Sciatic nerve (tissue), 2 donors: ENCODE results near the gene LMTK2. TPM values are rescaled to one million over a fixed set of nuclear protein-coding genes. Genes with fewer than 3 reads are reported as not detected.
"Not testable (repeated sequence)": the region's sequence is repeated elsewhere in the genome, so short reads cannot be mapped to it uniquely, and the experiment has no call there.

Source experiments
- ATAC-seq: fragments of 200-7000 bp; cut with Tn5 transposase; one replicate; pipeline ENCODE4 v1.9.1; 2020; ENCODE audit warnings: mild to moderate bottlenecking, moderate library complexity
- DNase-seq: peaks from one replicate; pipeline ENCODE4 v3.0.0-alpha.2; 2020; ENCODE audit warnings: low spot score
- intact Hi-C: fragments of 100-400 bp; cut with DNase I; formaldehyde crosslinking; loops from one replicate; pipeline ENCODE4 v1.14.2; 2022
- total RNA-seq: library from RNA; stranded (reverse); fragmentation: NEBNext Ultra II Directional; extraction: Animal tissue kit (Norgen Biotek cat#: 25700); gene quantifications from one replicate; pipeline ENCODE4 v1.2.1, GENCODE V29; 2021
- donor health status: DM: no; HTN: no; CAD: no.
- donor health status: DM: no; HTN: no; CAD: no.

The LMTK2 gene
- total RNA-seq, 1 donor from 2014 or later: 14.5 TPM

- intact Hi-C loops: no loop called here
- DNase-seq: peak; percentile 56
- peak; percentile 19 for ATAC-seq
These were observed 105.2 kb downstream of the LMTK2 start for GRCh38 chr7:98211676-98212531.

GRCh38 chr7:98212532-98213041 lies 105.9 kb downstream of the LMTK2 start:
- ATAC-seq (no peak), DNase-seq (peak; percentile 53)
- intact Hi-C loops: no loop called here

- DNase-seq (no peak), ATAC-seq (no peak)
- intact Hi-C loops: no loop called here
These were observed 106.7 kb downstream of the LMTK2 start for GRCh38 chr7:98213296-98213887.

DNA sequence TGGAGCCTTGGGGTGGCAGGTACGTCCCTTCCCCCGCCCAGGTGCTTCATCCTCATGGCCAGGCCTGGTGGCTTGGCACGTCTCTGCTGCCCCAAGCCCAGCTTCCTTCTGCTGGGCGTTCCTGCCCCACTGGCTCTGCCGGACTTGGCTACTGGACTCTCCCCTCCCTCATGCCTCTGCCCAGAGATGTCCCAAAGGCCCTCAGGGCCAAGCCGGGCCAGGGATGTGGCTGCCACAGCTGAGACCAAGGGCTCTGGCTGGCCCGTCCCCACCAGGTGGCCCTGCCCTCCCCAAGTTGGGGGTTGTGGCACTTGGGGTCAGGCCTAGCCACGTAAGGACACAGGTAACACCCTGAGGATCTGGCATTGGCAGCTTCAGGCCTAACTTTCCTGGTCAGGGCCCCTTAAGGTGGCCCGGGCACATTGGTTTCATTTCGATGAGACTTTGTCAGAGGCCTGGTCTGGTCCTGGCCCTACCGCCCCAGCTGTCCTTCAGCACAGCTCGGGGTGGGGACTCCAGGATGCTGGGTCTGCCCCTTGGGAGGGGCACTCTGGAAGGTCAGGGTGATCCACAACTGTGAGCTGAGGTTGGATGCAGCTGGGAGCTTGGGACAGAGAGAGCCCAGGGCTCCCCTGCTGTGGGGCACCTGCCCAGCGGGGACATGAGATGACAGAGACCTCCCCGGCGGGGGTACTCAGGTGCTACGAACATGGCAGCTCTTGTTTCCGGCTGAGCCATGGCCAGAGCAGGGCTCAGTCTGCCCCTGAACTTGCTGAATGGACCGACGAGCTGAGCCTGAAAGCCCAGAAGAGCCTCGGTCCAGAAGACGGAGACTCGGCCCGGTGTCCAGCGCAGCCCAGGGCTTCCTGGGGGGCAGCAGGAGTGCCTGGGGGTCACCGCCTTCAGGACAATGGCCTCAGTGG lies 107.5 kb downstream of the LMTK2 start:
- no peak for ATAC-seq
- DNase-seq: peak; percentile 50
- intact Hi-C loops: no loop called here

DNA sequence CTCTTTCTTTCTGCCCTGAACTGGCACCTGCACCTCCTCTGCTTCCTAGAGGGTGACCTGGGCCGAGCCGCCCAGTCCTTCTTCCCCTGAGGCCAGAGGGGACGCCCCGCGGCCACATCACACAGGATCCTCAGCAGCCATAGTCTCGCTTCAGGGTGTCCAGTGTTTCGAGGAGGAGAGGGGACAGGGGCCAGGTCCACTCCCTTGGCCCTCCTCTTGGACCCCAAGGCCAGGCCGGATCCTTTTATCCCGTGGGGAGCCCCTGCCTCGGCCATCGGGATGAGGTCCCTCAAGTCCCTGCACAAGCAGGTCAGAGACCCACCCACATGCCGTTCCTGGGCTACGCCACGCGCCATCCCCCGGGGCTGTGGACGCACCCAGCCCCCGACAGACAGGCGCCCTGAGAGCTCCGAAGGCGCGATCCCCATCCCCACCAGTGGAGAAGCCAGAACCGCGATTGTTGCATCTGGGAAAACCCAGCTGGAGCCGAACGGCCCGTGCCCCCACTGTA lies 108.2 kb downstream of the LMTK2 start:
- intact Hi-C loops: no loop called here
- no peak for ATAC-seq
- peak; percentile 43 for DNase-seq

DNA sequence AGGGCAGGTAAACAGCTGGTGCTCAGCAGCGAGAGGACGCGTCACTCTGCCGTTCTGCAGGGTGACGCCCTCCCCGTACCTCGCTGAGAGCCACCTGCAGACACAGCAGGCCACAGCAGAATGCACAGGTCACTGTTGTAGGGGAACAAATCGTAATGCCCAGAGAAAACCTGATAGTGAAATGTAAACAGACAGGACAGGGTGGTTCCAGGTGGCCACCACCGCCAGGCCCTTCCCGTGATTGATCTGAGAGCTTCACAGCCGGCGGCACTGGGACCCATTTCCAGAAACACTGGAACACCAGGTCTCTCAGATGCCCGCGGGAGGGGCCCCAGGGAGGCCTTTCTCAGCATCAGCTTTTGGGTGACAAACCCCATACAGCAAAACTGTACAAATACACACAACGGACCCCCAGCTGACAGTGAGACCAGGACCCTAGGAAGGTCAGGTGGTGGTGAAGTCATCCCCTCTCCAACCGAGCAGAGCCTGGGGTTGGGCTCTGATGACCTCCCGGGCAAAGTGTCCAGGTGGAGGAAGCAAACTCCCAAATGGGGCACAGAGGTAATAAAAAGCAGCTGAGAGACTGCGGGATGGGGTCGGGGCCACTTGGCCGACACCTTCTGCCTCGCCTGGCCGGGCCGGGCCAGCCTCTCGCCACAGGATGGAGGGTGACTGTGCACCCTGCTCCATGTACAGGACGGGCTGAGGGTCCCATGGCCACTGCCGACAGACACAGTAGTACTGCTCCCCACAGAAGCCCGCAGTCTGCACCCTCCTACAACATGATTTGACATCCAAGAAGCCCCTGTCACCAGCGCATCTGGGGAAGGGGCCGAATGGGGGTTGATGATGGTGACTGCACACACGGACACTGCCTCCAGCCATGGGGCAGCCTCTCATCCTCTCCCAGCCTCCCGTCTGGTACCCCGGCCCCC lies 109.2 kb downstream of the LMTK2 start:
- DNase-seq (peak; percentile 45), ATAC-seq (no peak)
- intact Hi-C loops: no loop called here

GRCh38 chr7:98216941-98217622 lies 110.4 kb downstream of the LMTK2 start:
- peak; percentile 14 for ATAC-seq

DNA sequence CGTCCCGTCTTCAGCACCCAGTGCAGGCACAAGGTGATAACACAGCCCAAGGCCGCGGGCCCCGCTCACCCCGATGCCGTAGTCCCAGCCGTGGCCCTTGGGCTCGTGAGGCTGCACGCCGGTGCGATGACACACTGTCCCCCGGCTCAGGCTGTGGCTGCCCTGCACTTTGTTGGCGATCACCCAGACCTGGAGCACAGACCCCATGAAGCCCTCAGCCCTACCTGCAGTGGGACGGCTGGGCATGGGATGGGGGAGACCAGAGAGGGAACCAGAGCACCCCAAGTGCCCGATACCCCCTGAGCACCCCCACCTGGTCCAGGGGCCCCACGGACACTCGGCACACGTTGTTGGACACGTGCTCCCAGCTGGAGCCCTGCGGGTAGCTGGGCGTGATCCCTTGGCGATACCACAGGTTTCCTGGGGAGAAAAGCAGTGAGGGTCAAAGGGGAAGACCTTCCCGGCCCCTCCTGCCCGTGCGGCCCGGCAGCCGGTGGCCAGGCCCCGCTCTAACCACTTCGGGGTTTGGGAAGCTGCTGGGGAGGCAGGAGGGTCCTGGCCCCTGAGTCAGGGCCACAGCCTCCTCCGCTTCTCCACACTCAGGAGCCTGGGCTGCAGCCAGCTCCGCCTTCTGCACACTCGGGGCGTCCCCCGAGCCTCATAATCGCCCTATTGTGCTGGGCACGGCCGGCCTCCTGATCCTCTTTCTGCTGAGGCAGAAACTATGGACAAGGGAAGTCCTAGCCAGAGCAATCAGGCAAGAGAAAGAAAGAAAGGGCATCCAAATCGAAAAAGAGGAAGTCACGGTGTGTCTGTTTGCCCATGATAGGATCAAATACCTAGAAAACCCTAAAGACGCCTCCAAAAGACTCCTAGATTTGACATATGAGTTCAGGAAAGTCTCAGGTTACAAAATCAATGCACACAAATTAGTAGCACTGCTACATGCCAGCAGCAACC lies 111.2 kb downstream of the LMTK2 start:
- intact Hi-C loops: no loop called here
- DNase-seq (peak; percentile 59), ATAC-seq (peak; percentile 78)

More at GRCh38 chr7:98216941-98217622, 110.4 kb downstream of the LMTK2 start:
- DNase-seq: peak; percentile 55
- intact Hi-C loops: no loop called here

GRCh38 chr7:98219382-98219781 lies 112.7 kb downstream of the LMTK2 start:
- intact Hi-C loops, ATAC-seq, DNase-seq: not testable (repeated sequence)

DNA sequence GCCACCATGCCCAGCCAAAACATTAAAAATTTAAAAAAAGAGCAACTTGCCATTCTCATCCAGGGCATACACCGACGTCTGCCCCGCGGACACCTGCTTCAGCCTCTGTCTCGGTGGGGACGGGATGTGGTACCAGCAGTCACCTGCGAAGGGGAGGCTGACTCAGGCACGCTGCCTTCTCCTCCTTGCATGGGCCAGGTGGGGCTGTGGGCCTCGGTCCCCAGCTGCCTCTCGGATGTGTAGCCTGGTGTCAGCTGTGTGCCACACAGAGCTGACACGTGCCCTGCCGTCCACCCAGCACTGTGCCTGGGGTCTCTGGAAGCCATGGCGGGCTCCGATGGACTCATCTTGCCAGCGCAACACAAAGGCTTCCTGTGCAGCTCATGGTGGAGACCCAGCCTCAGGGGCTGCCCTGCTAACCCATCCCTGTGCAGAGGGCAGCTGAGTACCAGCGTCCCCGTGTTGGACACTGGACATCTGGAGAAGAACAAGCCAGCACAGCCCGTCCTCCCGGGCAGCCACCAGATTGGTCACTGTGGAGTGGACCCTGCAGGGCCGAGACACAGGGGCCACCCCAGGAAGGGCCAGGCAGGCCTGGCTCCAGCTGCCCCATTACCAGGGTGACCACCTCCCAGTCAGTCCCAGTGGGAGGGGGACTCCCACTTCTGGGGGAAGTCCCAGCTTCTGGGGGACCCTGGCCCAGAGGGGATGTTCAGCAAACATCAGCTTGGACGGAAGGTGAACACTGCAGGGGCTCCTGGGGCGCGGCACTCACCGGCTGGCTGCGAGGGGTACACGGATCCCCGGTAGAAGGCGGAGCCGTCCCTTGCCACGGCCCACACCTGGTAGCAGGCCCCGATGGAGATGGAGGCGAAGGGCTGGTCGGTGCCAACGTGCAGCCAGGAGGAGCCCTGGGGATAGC lies 115.2 kb downstream of the LMTK2 start:
- ATAC-seq (no peak), DNase-seq (no peak)
- intact Hi-C loops: no loop called here

DNA sequence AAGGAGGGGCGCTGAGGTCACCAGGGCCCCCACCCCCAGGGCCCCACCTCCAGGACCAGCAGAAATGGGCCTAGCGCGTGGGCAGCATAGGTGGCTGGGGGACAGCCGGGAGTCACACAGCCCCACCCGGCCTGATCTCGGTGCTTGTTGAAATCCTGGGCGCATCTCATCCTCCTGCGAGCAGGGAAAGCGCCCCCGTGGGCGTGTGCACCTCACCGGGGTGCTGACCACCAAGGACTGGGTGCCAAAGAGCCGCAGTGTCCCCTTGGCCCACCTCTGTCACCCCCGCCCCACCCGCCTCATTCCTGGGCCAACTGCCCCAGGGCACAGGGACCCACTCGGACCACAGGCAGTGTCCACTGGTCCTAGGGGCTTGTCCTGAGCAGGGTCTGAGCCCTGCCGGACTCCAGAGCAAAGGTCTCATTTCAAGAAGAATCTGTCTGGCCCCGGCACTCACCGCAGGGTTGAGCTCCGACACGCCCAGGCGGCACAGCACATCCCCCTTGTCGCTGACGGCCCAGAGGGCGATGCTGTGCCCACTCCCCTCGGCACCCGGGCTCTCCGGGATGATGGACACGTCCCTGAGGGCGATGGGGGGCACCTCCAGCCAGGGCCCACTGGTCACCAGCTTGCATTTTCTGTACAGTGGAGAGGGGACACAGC lies 116.0 kb downstream of the LMTK2 start:
- ATAC-seq: no peak
- DNase-seq: no peak
- intact Hi-C loops: no loop called here

GRCh38 chr7:98223351-98223897 lies 116.8 kb downstream of the LMTK2 start:
- DNase-seq (no peak), ATAC-seq (no peak)
- intact Hi-C loops: no loop called here

GRCh38 chr7:98223898-98224700 lies 117.4 kb downstream of the LMTK2 start:
- DNase-seq: no peak
- ATAC-seq: no peak
- intact Hi-C loops: no loop called here

- ATAC-seq (no peak), DNase-seq (no peak)
- intact Hi-C loops: no loop called here
These were observed 118.1 kb downstream of the LMTK2 start for GRCh38 chr7:98224701-98225181.
